ENCODE data around the gene PIK3CB. TPM values are rescaled to one million over a fixed set of nuclear protein-coding genes. Genes with fewer than 3 reads are reported as not detected.
"Not testable (repeated sequence)": the region's sequence is repeated elsewhere in the genome, so short reads cannot be mapped to it uniquely, and the experiment has no call there.

The PIK3CB gene
- total RNA-seq, 2 experiments from 2014 or later: 18.8 to 19.5 TPM

GRCh38 chr3:138649134-138649533, 185.6 kb downstream of the PIK3CB start:
- CTCF ChIA-PET: no interaction called here

GRCh38 chr3:138646513-138646912, 188.2 kb downstream of the PIK3CB start:
- ChIA-PET POLR2A (no interaction called here), CTCF (interaction anchor here (0.7 kb wide), 1 partner anchor 52 kb away, joined by 5 read pairs; no protein-coding TSS in a partner anchor)

More at GRCh38 chr3:138649134-138649533, 185.6 kb downstream of the PIK3CB start:
- POLR2A ChIA-PET: no interaction called here

- POLR2A ChIA-PET: no interaction called here
- CTCF ChIA-PET: interaction anchor here (0.7 kb wide), 1 partner anchor 51 kb away, joined by 5 read pairs; no protein-coding TSS in a partner anchor
Measured at GRCh38 chr3:138646008-138646407, 188.7 kb downstream of the PIK3CB start.

- ChIA-PET CTCF (no interaction called here), POLR2A (no interaction called here)
Measured at GRCh38 chr3:138642927-138643253, 191.8 kb downstream of the PIK3CB start.

GRCh38 chr3:138642226-138642926, 192.4 kb downstream of the PIK3CB start:
- ChIA-PET POLR2A (no interaction called here), CTCF (no interaction called here)

- ChIA-PET CTCF (no interaction called here), POLR2A (interaction anchor here (0.5 kb wide), 1 partner anchor 89 kb away, joined by 3 read pairs; no protein-coding TSS in a partner anchor)
Measured at GRCh38 chr3:138640537-138640936, 194.2 kb downstream of the PIK3CB start.

GRCh38 chr3:138638641-138639040, 196.1 kb downstream of the PIK3CB start:
- CTCF ChIA-PET: no interaction called here
- POLR2A ChIA-PET: interaction anchor here (0.6 kb wide), 1 partner anchor 285 kb away, joined by 3 read pairs; no protein-coding TSS in a partner anchor

GRCh38 chr3:138629526-138629925, 205.2 kb downstream of the PIK3CB start:
- CTCF ChIA-PET: no interaction called here
- POLR2A ChIA-PET: no interaction called here

- ChIA-PET POLR2A (interaction anchor here (0.6 kb wide), 1 partner anchor 1263 kb away, joined by 3 read pairs; no protein-coding TSS in a partner anchor), CTCF (interaction anchor here (0.6 to 1.0 kb wide), 2 partner anchors 251 to 289 kb away, joined by 3 read pairs; no protein-coding TSS in a partner anchor)
Measured at GRCh38 chr3:138625707-138626365, 208.9 kb downstream of the PIK3CB start.

- POLR2A ChIA-PET: no interaction called here
- CTCF ChIA-PET: no interaction called here
Measured at GRCh38 chr3:138624518-138624917, 210.2 kb downstream of the PIK3CB start.

- ChIA-PET CTCF (interaction anchor here (0.9 kb wide), 1 partner anchor 26 kb away, joined by 3 read pairs; no protein-coding TSS in a partner anchor), POLR2A (no interaction called here)
Measured at GRCh38 chr3:138620431-138620830, 214.3 kb downstream of the PIK3CB start.

GRCh38 chr3:138615462-138615861, 219.3 kb downstream of the PIK3CB start:
- CTCF ChIA-PET: no interaction called here
- POLR2A ChIA-PET: no interaction called here

- ChIA-PET CTCF (interaction anchor here (1.4 kb wide), 1 partner anchor 306 kb away, joined by 6 read pairs; no protein-coding TSS in a partner anchor), POLR2A (interaction anchor here (0.7 kb wide), 1 partner anchor 234 kb away, joined by 3 read pairs; no protein-coding TSS in a partner anchor)
Measured at GRCh38 chr3:138609898-138610266, 224.8 kb downstream of the PIK3CB start.

GRCh38 chr3:138608322-138609135, 226.2 kb downstream of the PIK3CB start, which contains the start of gene FAIM:
FAIM (plus strand) TSS chr3:138608771; CDS start chr3:138619727, 10,956 bp downstream.
- ChIA-PET CTCF (interaction anchor here (0.6 to 1.4 kb wide), 2 partner anchors 300 to 307 kb away, joined by 4 to 6 read pairs; no protein-coding TSS in a partner anchor), POLR2A (interaction anchor here (0.6 to 1.9 kb wide), 2 partner anchors 14 to 86 kb away, joined by 3 to 4 read pairs; no protein-coding TSS in a partner anchor)

GRCh38 chr3:138604106-138604595, 230.6 kb downstream of the PIK3CB start:
- CTCF ChIA-PET, POLR2A ChIA-PET: not testable (repeated sequence)

Other genes with a start within 250 kb of the PIK3CB start
- gene CEP70, start 240.7 kb downstream of the PIK3CB start, total RNA-seq: 1 to 10 TPM; 5.7 to 6.6 TPM
- gene FAIM, start 226.2 kb downstream of the PIK3CB start, total RNA-seq: 1 to 10 TPM; 7.1 TPM
- under 1 TPM in 1 of 2 experiments, not detected in 1; 0.15 TPM for gene FOXL2, start 112.2 kb upstream of the PIK3CB start, total RNA-seq
- gene FOXL2NB, start 112.3 kb upstream of the PIK3CB start, total RNA-seq: not detected
- gene PRR23A, start 171.3 kb upstream of the PIK3CB start, total RNA-seq: not detected
- not detected for gene PRR23B, start 186.0 kb upstream of the PIK3CB start, total RNA-seq
- not detected for gene PRR23C, start 210.0 kb upstream of the PIK3CB start, total RNA-seq